Activated CD4-positive, alpha-beta memory T cell treated with anti-CD3 and anti-CD28 coated beads, Interleukin-2, amount 10 ng/mL, durations not matched to agents 7 days and 5 days (primary cell): Measurements from ENCODE around the gene TEAD1. TPM values are rescaled to one million over a fixed set of nuclear protein-coding genes. Genes with fewer than 3 reads are reported as not detected.
"Not testable (repeated sequence)": the region's sequence is repeated elsewhere in the genome, so short reads cannot be mapped to it uniquely, and the experiment has no call there.

Source experiments
- CTCF ChIA-PET: fragments of 350-600 bp; sonication (Branson Sonifier 250); formaldehyde crosslinking; loops from one replicate; lab custom pipeline; 2021; ENCODE audit warnings: antibody characterized with exemption, inconsistent platforms; lab: Charles Lee
- POLR2A ChIA-PET: fragments of 350-600 bp; sonication (Branson Sonifier 250); formaldehyde crosslinking; loops from one replicate; lab custom pipeline; 2021; ENCODE audit warnings: antibody characterized with exemption; lab: Charles Lee
- DNase-seq: peaks from one replicate; pipeline ENCODE4 v3.0.0-alpha.2; 2020
- H3K27ac Mint-ChIP-seq: one replicate; pipeline ENCODE4 v1.8.0; 2021; ENCODE audit warnings: mild to moderate bottlenecking, mixed read lengths
- H3K27me3 Mint-ChIP-seq: one replicate; pipeline ENCODE4 v1.8.0; 2021; ENCODE audit warnings: mixed read lengths
- H3K36me3 Mint-ChIP-seq: one replicate; pipeline ENCODE4 v1.8.0; 2021; ENCODE audit warnings: low read depth, mixed read lengths
- H3K4me1 Mint-ChIP-seq: one replicate; pipeline ENCODE4 v1.8.0; 2021; ENCODE audit warnings: mixed read lengths
- H3K4me3 Mint-ChIP-seq: one replicate; pipeline ENCODE4 v1.8.0; 2021; ENCODE audit warnings: mild to moderate bottlenecking, mixed read lengths
- H3K9me3 Mint-ChIP-seq: one replicate; pipeline ENCODE4 v1.8.0; 2021; ENCODE audit warnings: mixed read lengths
- total RNA-seq, 2 experiments: library from RNA; stranded (reverse); gene quantifications; one replicate each; pipeline ENCODE4 v1.2.3, GENCODE V29; 2021

TEAD1 gene
- total RNA-seq, 2 experiments from 2014 or later = 0.98 to 1.0 TPM

DNA sequence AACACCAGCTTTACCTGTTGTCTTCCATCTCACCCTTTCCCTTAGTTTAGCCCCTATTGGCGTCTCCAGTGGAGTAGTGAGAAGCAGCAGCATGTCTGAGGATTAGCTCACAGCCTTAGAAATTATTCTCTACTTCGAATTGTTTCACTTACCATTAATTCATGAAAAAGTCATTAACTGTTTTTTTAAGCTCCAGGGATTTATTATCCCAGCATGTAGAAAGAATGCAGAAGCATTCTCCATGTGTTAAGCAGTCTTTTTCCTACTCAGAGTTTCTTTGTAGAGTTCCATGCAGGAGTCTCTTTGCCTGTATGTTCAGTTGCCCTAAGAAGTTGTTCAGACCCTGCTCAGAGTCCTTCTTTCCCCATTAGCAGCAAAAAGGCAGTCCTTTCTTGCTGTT, 197.0 kb downstream of the TEAD1 start:
- DNase-seq = no peak
- CTCF ChIA-PET = interaction anchor here (1.4 kb wide), 1 partner anchor 18 kb away, joined by 5 read pairs; no protein-coding TSS in a partner anchor
- H3K27me3 Mint-ChIP-seq = peaks cover 22% of the 10 kb centered on the region
- no peak overlapping the region for H3K4me3 Mint-ChIP-seq
- no peaks in the 10 kb centered on the region for H3K4me1 Mint-ChIP-seq
- no peaks in the 10 kb centered on the region for H3K9me3 Mint-ChIP-seq
- no peak overlapping the region for H3K27ac Mint-ChIP-seq
- POLR2A ChIA-PET = no interaction called here
- no peaks in the 10 kb centered on the region for H3K36me3 Mint-ChIP-seq

DNA sequence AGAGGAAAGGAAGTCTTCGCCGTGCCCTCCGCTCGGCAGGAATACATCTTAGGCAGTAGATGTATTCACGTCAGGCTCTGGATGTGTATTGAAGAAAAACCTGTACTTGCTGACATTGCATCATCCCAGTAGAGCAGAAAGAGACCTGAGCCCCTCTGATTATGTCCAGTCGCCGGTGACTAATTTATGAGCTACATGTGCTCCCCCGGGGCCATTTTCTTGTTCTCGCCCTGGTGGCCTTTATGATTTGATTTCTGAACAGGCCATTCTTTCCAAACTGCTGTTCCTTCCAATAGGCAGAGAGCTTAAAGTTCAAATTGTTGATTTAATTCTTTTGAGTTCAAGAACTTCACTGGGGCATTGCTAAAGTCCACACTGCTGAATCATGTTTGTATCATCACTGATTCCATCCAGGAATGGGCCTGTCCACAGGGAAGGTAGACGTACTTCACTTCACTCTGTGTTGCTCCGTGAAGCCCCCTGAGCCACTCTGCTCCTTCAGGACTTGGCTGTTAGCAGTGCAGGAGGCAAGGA, 197.6 kb downstream of the TEAD1 start:
- Mint-ChIP-seq H3K4me1 (no peaks in the 10 kb centered on the region), H3K36me3 (no peaks in the 10 kb centered on the region), H3K27me3 (peaks cover 21% of the 10 kb centered on the region), H3K9me3 (no peaks in the 10 kb centered on the region), H3K27ac (no peak overlapping the region), H3K4me3 (no peak overlapping the region)
- ChIA-PET POLR2A (no interaction called here), CTCF (interaction anchor here (1.4 kb wide), 1 partner anchor 17 kb away, joined by 5 read pairs; no protein-coding TSS in a partner anchor)
- no peak for DNase-seq

GRCh38 chr11:12876340-12876739, 202.1 kb downstream of the TEAD1 start:
- no peak for DNase-seq
- no peaks in the 10 kb centered on the region for H3K4me1 Mint-ChIP-seq
- no peak overlapping the region for H3K4me3 Mint-ChIP-seq
- H3K9me3 Mint-ChIP-seq = no peaks in the 10 kb centered on the region
- POLR2A ChIA-PET = no interaction called here
- CTCF ChIA-PET = interaction anchor here (3.9 kb wide), 1 partner anchor 12 kb away, joined by 14 read pairs; no protein-coding TSS in a partner anchor
- H3K27me3 Mint-ChIP-seq = peaks cover 17% of the 10 kb centered on the region
- no peaks in the 10 kb centered on the region for H3K36me3 Mint-ChIP-seq
- H3K27ac Mint-ChIP-seq = no peak overlapping the region

- no peak overlapping the region for H3K27ac Mint-ChIP-seq
- no peak overlapping the region for H3K4me3 Mint-ChIP-seq
- peaks cover 13% of the 10 kb centered on the region for H3K27me3 Mint-ChIP-seq
- no peak for DNase-seq
- ChIA-PET CTCF (interaction anchor here (3.9 kb wide), 1 partner anchor 11 kb away, joined by 14 read pairs; no protein-coding TSS in a partner anchor), POLR2A (no interaction called here)
- no peaks in the 10 kb centered on the region for H3K9me3 Mint-ChIP-seq
- no peaks in the 10 kb centered on the region for H3K4me1 Mint-ChIP-seq
- H3K36me3 Mint-ChIP-seq = no peaks in the 10 kb centered on the region
These were observed 202.8 kb downstream of the TEAD1 start for GRCh38 chr11:12876988-12877387.

GRCh38 chr11:12877508-12877907, 203.3 kb downstream of the TEAD1 start:
- POLR2A ChIA-PET = not testable (repeated sequence)
- CTCF ChIA-PET = interaction anchor here (3.9 kb wide), 1 partner anchor 11 kb away, joined by 14 read pairs; no protein-coding TSS in a partner anchor

GRCh38 chr11:12880327-12880726, 206.1 kb downstream of the TEAD1 start:
- no peaks in the 10 kb centered on the region for H3K4me1 Mint-ChIP-seq
- H3K36me3 Mint-ChIP-seq = no peaks in the 10 kb centered on the region
- H3K27me3 Mint-ChIP-seq = peaks cover 8% of the 10 kb centered on the region
- ChIA-PET POLR2A (no interaction called here), CTCF (interaction anchor here (3.9 kb wide), 1 partner anchor 8 kb away, joined by 14 read pairs; no protein-coding TSS in a partner anchor)
- no peak overlapping the region for H3K4me3 Mint-ChIP-seq
- H3K9me3 Mint-ChIP-seq = no peaks in the 10 kb centered on the region
- DNase-seq = no peak
- no peak overlapping the region for H3K27ac Mint-ChIP-seq

More at GRCh38 chr11:12877508-12877907, 203.3 kb downstream of the TEAD1 start:
- peaks cover 13% of the 10 kb centered on the region for H3K27me3 Mint-ChIP-seq
- H3K4me3 Mint-ChIP-seq, H3K9me3 Mint-ChIP-seq, DNase-seq, H3K36me3 Mint-ChIP-seq, H3K4me1 Mint-ChIP-seq, H3K27ac Mint-ChIP-seq: not testable (repeated sequence)

DNA sequence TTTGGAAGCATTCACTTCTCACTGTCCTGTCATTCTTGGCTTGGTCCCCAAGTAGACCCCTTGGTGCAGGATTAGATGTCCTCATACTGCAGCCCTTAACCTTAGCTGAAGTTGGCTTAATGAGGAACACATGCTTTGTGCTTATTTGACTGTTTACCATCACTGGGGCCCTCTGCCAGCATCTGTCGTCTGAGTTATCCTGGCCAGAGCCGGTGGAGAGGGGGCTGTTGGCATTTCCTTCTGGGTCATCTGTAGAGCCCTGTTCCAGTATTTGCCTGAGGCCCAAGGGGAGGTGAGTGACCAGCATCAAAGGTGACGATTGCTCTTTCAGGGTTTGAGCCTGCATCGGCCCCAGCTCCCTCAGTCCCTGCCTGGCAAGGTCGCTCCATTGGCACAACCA, 208.4 kb downstream of the TEAD1 start:
- H3K4me3 Mint-ChIP-seq = no peak overlapping the region
- no peaks in the 10 kb centered on the region for H3K36me3 Mint-ChIP-seq
- no peaks in the 10 kb centered on the region for H3K4me1 Mint-ChIP-seq
- no peak for DNase-seq
- no peaks in the 10 kb centered on the region for H3K9me3 Mint-ChIP-seq
- H3K27ac Mint-ChIP-seq = no peak overlapping the region
- peaks cover 3% of the 10 kb centered on the region for H3K27me3 Mint-ChIP-seq
- ChIA-PET POLR2A (no interaction called here), CTCF (interaction anchor here (0.8 kb wide), 1 partner anchor 284 kb away, joined by 3 read pairs; no protein-coding TSS in a partner anchor)

- ChIA-PET CTCF (interaction anchor here (6.4 kb wide), 1 partner anchor 555 kb away, joined by 76 read pairs; no protein-coding TSS in a partner anchor), POLR2A (no interaction called here)
- Mint-ChIP-seq H3K27me3 (no peaks in the 10 kb centered on the region), H3K4me3 (no peak overlapping the region), H3K9me3 (no peaks in the 10 kb centered on the region), H3K4me1 (no peaks in the 10 kb centered on the region), H3K27ac (no peak overlapping the region), H3K36me3 (no peaks in the 10 kb centered on the region)
- no peak for DNase-seq
These were observed 210.6 kb downstream of the TEAD1 start for GRCh38 chr11:12884751-12885318.

- ChIA-PET CTCF (interaction anchor here (6.4 kb wide), 1 partner anchor 556 kb away, joined by 76 read pairs; no protein-coding TSS in a partner anchor), POLR2A (interaction anchor here (0.5 kb wide), 1 partner anchor 23 kb away, joined by 3 read pairs; no protein-coding TSS in a partner anchor)
- H3K27ac Mint-ChIP-seq = no peak overlapping the region
- no peaks in the 10 kb centered on the region for H3K27me3 Mint-ChIP-seq
- no peak overlapping the region for H3K4me3 Mint-ChIP-seq
- H3K4me1 Mint-ChIP-seq = no peaks in the 10 kb centered on the region
- DNase-seq = no peak
- H3K9me3 Mint-ChIP-seq = no peaks in the 10 kb centered on the region
- no peaks in the 10 kb centered on the region for H3K36me3 Mint-ChIP-seq
These were observed 211.6 kb downstream of the TEAD1 start for GRCh38 chr11:12885717-12886239.

- Mint-ChIP-seq H3K4me3 (no peak overlapping the region), H3K9me3 (no peaks in the 10 kb centered on the region), H3K4me1 (no peaks in the 10 kb centered on the region), H3K36me3 (no peaks in the 10 kb centered on the region), H3K27ac (no peak overlapping the region), H3K27me3 (no peaks in the 10 kb centered on the region)
- CTCF ChIA-PET = interaction anchor here (0.9 to 6.4 kb wide), 2 partner anchors 557 to 762 kb away, joined by 3 to 76 read pairs; no protein-coding TSS in a partner anchor
- no peak for DNase-seq
- POLR2A ChIA-PET = no interaction called here
These were observed 212.3 kb downstream of the TEAD1 start for GRCh38 chr11:12886508-12886907.

DNA sequence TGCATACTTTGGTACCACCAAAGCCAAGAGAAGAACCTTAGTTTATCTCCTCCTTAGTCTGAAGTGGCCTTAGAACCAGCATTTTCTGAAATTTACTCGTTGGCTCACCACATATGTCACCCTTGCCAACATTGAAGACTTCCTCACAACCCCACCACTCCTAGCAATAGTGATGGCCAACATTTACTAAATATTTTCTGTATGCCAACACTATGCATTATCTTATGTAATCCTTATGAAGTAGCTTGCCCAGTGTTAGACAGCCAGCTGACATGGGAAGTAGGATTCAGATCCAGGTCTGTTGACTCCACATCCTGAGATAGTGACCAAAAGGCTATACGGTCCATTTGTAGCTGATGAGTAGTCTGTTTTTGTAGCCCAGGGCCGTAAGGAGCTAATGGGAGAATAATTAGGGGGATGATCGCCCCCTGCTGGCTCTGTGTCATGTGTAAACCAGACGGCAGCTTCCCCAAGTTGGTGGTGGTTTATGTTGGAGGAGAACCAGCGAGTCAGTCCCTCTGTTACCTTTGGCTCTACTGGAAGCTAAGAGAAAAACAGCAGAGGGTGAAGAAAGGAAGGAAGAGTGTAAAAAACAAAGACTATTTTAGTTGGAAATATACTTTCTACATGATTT, 214.4 kb downstream of the TEAD1 start:
- H3K4me1 Mint-ChIP-seq = no peaks in the 10 kb centered on the region
- H3K27ac Mint-ChIP-seq = no peak overlapping the region
- ChIA-PET POLR2A (no interaction called here), CTCF (interaction anchor here (0.6 to 6.4 kb wide), 21 partner anchors 10 to 602 kb away, joined by 3 to 76 read pairs (median 4); no protein-coding TSS in a partner anchor)
- H3K4me3 Mint-ChIP-seq = no peak overlapping the region
- DNase-seq = peak; percentile 71
- no peaks in the 10 kb centered on the region for H3K9me3 Mint-ChIP-seq
- H3K36me3 Mint-ChIP-seq = no peaks in the 10 kb centered on the region
- H3K27me3 Mint-ChIP-seq = no peaks in the 10 kb centered on the region

DNA sequence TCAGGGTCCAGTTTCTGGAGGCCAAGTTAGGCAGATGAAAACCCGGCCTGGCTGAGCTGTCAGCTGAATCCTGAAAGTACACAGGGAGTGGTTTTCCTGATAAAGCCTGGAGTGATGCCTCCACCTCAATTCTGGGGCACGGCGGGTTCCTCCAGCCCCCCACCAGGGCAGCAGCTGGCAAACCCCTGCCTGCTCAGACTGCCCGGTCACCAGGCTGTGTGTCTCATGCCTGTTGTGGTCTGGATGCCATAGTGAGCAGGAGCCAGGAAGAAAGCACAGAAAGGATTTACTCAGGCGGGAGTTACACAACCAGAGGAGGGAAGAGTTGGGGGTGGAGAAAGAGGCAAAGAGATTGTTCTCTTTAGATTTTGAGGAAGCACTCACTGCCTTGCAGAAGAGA, 215.0 kb downstream of the TEAD1 start:
- ChIA-PET CTCF (interaction anchor here (0.6 to 6.4 kb wide), 20 partner anchors 10 to 600 kb away, joined by 3 to 76 read pairs (median 4); no protein-coding TSS in a partner anchor), POLR2A (no interaction called here)
- Mint-ChIP-seq H3K4me1 (no peaks in the 10 kb centered on the region), H3K27me3 (no peaks in the 10 kb centered on the region), H3K9me3 (no peaks in the 10 kb centered on the region), H3K36me3 (no peaks in the 10 kb centered on the region), H3K4me3 (no peak overlapping the region), H3K27ac (no peak overlapping the region)
- DNase-seq = no peak

DNA sequence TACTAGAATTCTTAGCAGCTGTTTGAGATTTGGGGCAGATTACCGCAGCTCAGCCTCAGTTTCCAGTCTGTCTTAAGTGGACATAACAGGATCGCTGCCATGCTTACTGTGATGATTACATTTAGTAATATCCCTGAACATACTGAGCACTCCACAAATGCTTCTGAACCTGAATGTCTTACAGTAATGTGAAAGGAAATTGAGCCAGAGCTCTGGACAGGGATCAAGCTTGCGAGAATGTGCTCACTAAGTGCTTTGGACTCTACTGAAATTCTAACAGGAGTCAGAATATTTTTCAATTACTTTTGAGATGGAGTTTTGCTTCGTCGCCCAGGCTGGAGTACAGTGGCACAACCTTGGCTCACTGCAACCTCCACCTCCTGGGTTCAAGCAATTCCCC, 216.3 kb downstream of the TEAD1 start:
- peaks cover 5% of the 10 kb centered on the region for H3K27me3 Mint-ChIP-seq
- no peak overlapping the region for H3K27ac Mint-ChIP-seq
- no peak for DNase-seq
- CTCF ChIA-PET = interaction anchor here (1.2 to 6.4 kb wide), 4 partner anchors 9 to 561 kb away, joined by 3 to 76 read pairs (median 27); no protein-coding TSS in a partner anchor
- H3K9me3 Mint-ChIP-seq = no peaks in the 10 kb centered on the region
- no peak overlapping the region for H3K4me3 Mint-ChIP-seq
- no peaks in the 10 kb centered on the region for H3K36me3 Mint-ChIP-seq
- POLR2A ChIA-PET = no interaction called here
- no peaks in the 10 kb centered on the region for H3K4me1 Mint-ChIP-seq
